Stomach (tissue), 9 donors: ENCODE measurements around the gene TOM1L1. TPM values are rescaled to one million over a fixed set of nuclear protein-coding genes. Genes with fewer than 3 reads are reported as not detected.
A peak's percentile ranks its signal among the peaks of the same experiment; 100 is the strongest.

Experiments
- DNase-seq, 2 donors: peaks; one replicate each; pipeline versions ENCODE4 v3.0.0 to v3.0.0-alpha.2; 2013 to 2019
- H3K27ac ChIP-seq, 5 donors: fragments of 200-600 bp in 4 of 5; sonication (generic) in 4 of 5; one replicate each; pipeline ENCODE4 v1.5.1; 2013 to 2019; ENCODE audit warnings: mild to moderate bottlenecking in 1 of 5, moderate library complexity in 1 of 5
- H3K27me3 ChIP-seq, 3 donors: fragments of 200-600 bp; sonication (generic); one replicate each; pipeline ENCODE4 v1.5.1; 2017 to 2019; ENCODE audit warnings: mixed run types in 1 of 3
- H3K36me3 ChIP-seq, 4 donors: fragments of 200-600 bp; sonication (generic); 1 replicate in 3 of 4; 2 replicates in 1 of 4; pipeline ENCODE4 v1.5.1; 2016 to 2019
- H3K4me1 ChIP-seq, 4 donors: fragments of 200-600 bp; sonication (generic); one replicate each; pipeline ENCODE4 v1.5.1; 2016 to 2019
- H3K4me3 ChIP-seq, 4 donors: fragments of 200-600 bp; sonication (generic) in 3 of 4; one replicate each; pipeline ENCODE4 v1.5.1; 2016 to 2019; ENCODE audit warnings: mild to moderate bottlenecking in 1 of 4
- H3K9me3 ChIP-seq, 4 donors: fragments of 200-600 bp; sonication (generic); one replicate each; pipeline ENCODE4 v1.5.1; 2016 to 2019
- CTCF ChIP-seq, 7 experiments: fragments of 450-650 bp in 4 of 7; fragments of 200-600 bp in 3 of 7; sonication (generic) in 3 of 7; IDR thresholded peaks; one replicate each; pipeline ENCODE4 v1.5.1; 2016 to 2019; ENCODE audit warnings: antibody characterized with exemption in 7 of 7, control low read depth in 2 of 7, mild to moderate bottlenecking in 1 of 7
- EP300 ChIP-seq: sonication (generic); formaldehyde crosslinking; IDR thresholded peaks from one replicate; pipeline ENCODE4 v1.6.1; 2017; ENCODE audit warnings: antibody characterized with exemption
- POLR2A ChIP-seq, 4 donors: fragments of 450-650 bp; IDR thresholded peaks; one replicate each; pipeline ENCODE4 v1.6.1; 2016; ENCODE audit warnings: antibody characterized with exemption in 4 of 4, control low read depth in 2 of 4, mild to moderate bottlenecking in 1 of 4, moderate library complexity in 1 of 4
- POLR2AphosphoS5 ChIP-seq, 3 donors: sonication (generic); formaldehyde crosslinking; IDR thresholded peaks; one replicate each; pipeline ENCODE4 v1.6.1; 2016; ENCODE audit warnings: antibody characterized with exemption in 3 of 3
- WGBS, 5 donors: extraction: QIAGEN DNeasy Blood & Tissue Kit in 3 of 5; methylation state at CpG; one replicate each; pipeline versions ENCODE4 v1.1.5 to v1.1.7; 2013 to 2018; 5-methylcytosine and 5-hydroxymethylcytosine counted together
- intact Hi-C: fragments of 100-400 bp; cut with DNase I; formaldehyde crosslinking; loops from one replicate; pipeline ENCODE4 v1.15.1; 2023; ENCODE audit warnings: low total_unique reads
- polyA plus RNA-seq, 3 donors: library from polyadenylated mRNA; stranded (reverse); fragments of 200-250 nt; gene quantifications; one replicate each; pipeline ENCODE4 v1.2.3, GENCODE V29; 2013
- small RNA-seq, 4 donors: library from RNA; depleted of rRNA; stranded (forward); fragments of <200 nt; gene quantifications; one replicate each; pipeline ENCODE3, GENCODE V24; 2016
- total RNA-seq, 5 donors: library from RNA; depleted of rRNA; stranded (reverse); fragments of >200 nt; gene quantifications; one replicate each; pipeline versions ENCODE4 v1.1.0 to v1.2.3, GENCODE V29; 2014 to 2016
- donor health status: healthy with polysubstance abuse.
- donor health status: Bipolar disorder and iron deficiency.
- donor health status: healthy.

The TOM1L1 gene
- total and polyA plus RNA-seq, 8 donors, result 19.4 to 134 (median 47.6) TPM

- Histone ChIP-seq H3K27ac (no peak overlapping the region), H3K4me1 (no peaks in the 10 kb centered on the region), H3K36me3 (peaks cover 0 to 26% (median 19%) of the 10 kb centered on the region in 4 donors), H3K27me3 (no peaks in the 10 kb centered on the region), H3K4me3 (no peak overlapping the region), H3K9me3 (no peaks in the 10 kb centered on the region)
- intact Hi-C loops, result no loop called here
- DNase-seq, result no peak
- WGBS, 5 donors, result 85 to 96% (median 89%) methylated on average over 1 of the region's 1 CpG
- TF ChIP-seq POLR2AphosphoS5 (IDR thresholded peaks at IDR 0.05), result no peak
Observed at GRCh38 chr17:54996441-54996840, 95.8 kb downstream of the TOM1L1 start.

DNA sequence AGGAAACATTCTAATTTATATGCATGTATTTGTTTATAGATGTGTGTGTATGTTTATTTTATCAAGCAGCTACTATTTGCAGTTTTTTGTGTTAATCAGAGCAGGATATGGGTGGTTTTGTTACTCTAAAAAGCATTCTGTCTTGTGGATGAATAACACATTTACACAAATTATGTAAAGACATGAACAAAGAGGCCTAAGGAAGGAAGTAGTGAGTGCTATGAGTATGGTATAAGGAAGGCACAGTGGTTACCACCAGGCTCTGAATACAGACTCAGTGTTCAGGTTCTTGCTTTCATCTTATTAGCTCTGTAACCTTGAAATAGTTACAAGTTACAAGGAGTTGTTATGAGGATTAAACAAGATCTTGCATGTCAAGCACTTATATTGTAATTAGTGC lies 101.8 kb downstream of the TOM1L1 start:
- TF ChIP-seq CTCF (IDR thresholded peaks at IDR 0.05) (no peak), POLR2A (IDR thresholded peaks at IDR 0.05) (no peak), EP300 (no peak), POLR2AphosphoS5 (IDR thresholded peaks at IDR 0.05) (no peak)
- no peaks in the 10 kb centered on the region for H3K9me3 ChIP-seq
- no peak for DNase-seq
- H3K27ac ChIP-seq, result no peak overlapping the region
- intact Hi-C loops, result no loop called here
- H3K4me3 ChIP-seq, result no peak overlapping the region
- no peaks in the 10 kb centered on the region for H3K4me1 ChIP-seq
- no peaks in the 10 kb centered on the region for H3K27me3 ChIP-seq
- H3K36me3 ChIP-seq, result peaks cover 0 to 31% (median 27%) of the 10 kb centered on the region in 4 donors

DNA sequence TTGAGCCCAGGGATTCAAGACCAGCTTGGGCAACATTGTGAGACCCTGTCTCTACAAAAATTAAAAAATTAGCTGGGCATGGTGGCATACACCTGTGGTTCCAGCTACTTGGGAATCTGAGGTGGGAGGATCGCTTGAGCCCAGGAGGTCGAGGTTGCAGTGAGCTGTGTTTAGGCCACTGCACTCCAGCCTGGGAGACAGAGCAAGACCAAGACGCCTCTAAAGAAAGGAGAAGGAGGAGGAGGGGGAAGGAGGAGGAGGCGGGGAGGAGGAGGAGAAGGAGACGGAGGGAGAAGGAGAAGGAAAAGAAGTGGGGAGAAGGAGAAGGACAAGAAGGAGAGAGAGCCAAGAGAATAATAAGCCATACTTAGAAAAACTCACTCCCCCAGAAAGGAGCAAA lies 103.8 kb downstream of the TOM1L1 start:
- no peak overlapping the region for H3K4me3 ChIP-seq
- peaks cover 0 to 42% (median 35%) of the 10 kb centered on the region in 4 donors for H3K36me3 ChIP-seq
- H3K27ac ChIP-seq, result no peak overlapping the region
- TF ChIP-seq POLR2A (IDR thresholded peaks at IDR 0.05) (no peak), POLR2AphosphoS5 (IDR thresholded peaks at IDR 0.05) (no peak), EP300 (no peak), CTCF (IDR thresholded peaks at IDR 0.05) (no peak)
- no peaks in the 10 kb centered on the region for H3K4me1 ChIP-seq
- WGBS, 5 donors, result 82 to 88% (median 84%) methylated on average over 5 of the region's 5 CpGs
- no peaks in the 10 kb centered on the region for H3K9me3 ChIP-seq
- intact Hi-C loops, result no loop called here
- H3K27me3 ChIP-seq, result no peaks in the 10 kb centered on the region
- no peak for DNase-seq

DNA sequence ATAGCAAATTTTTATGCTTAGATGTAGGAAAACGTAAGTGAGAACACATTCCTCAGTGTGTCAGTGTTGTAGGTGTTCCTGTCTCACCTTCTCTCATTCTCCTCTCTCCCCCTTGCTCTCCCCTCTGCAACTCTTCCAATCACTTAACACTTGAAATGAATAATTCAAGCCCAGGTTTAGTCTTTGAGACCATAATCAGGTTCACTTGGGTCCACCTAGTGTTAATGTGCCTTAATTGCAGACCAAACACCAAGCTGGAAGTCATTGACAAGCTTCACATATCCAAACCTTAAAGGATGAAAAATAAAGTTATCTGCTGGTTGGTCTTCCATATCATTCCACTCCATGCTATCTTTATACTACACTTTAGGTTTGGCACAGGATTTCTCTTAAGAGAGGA lies 104.9 kb downstream of the TOM1L1 start:
- H3K36me3 ChIP-seq, result peaks cover 0 to 35% (median 27%) of the 10 kb centered on the region in 4 donors
- TF ChIP-seq CTCF (IDR thresholded peaks at IDR 0.05) (peak in 4 of 7 experiments; percentile 9 to 17 (median 13)), EP300 (no peak), POLR2A (IDR thresholded peaks at IDR 0.05) (no peak), POLR2AphosphoS5 (IDR thresholded peaks at IDR 0.05) (no peak)
- H3K9me3 ChIP-seq, result no peaks in the 10 kb centered on the region
- no peak overlapping the region for H3K27ac ChIP-seq
- intact Hi-C loops, result no loop called here
- 83 to 95% (median 91%) methylated on average over 1 of the region's 1 CpG for WGBS, 5 donors
- H3K4me1 ChIP-seq, result no peaks in the 10 kb centered on the region
- no peaks in the 10 kb centered on the region for H3K27me3 ChIP-seq
- peak in 1 of 2 donors; percentile 16 for DNase-seq
- no peak overlapping the region for H3K4me3 ChIP-seq

Small RNA genes within 50 kb of the gene (small RNA-seq; reads per million reads assigned to genes)
- 0 reads per million in 4 donors for gene AC007485.1

Other genes with a start within 250 kb of the TOM1L1 start
- gene COX11, start 67.8 kb downstream of the TOM1L1 start, total RNA-seq, result 10 to 100 TPM; 19.8 to 95.6 (median 55.4) TPM
- gene COX11, start 67.8 kb downstream of the TOM1L1 start, polyA plus RNA-seq, result 10 to 100 TPM; 18.5 to 23.8 (median 21.0) TPM
- 10 to 100 TPM in 3 of 5 donors, 1 to 10 TPM in 2; 1.4 to 65.3 (median 20.5) TPM for gene STXBP4, start 67.9 kb downstream of the TOM1L1 start, total RNA-seq
- gene STXBP4, start 67.9 kb downstream of the TOM1L1 start, polyA plus RNA-seq, result 1 to 10 TPM in 2 of 3 donors, under 1 TPM in 1; 0.68 to 3.4 (median 3.1) TPM